GM19025 (cell line): Measurements from ENCODE around the gene MS4A15.

Experiments used
- ATAC-seq: cut with Tn5 transposase; IDR thresholded peaks from one replicate; pipeline ENCODE4 v1.9.1; 2021; ENCODE audit warnings: mild to moderate bottlenecking, low read depth, moderate library complexity; ENCODE audit not compliant: unreplicated experiment

The MS4A15 gene

GRCh38 chr11:60775420-60775961, 18.8 kb downstream of the MS4A15 start:
- ATAC-seq = peak; percentile 88

GRCh38 chr11:60776167-60776566, 19.5 kb downstream of the MS4A15 start:
- ATAC-seq = no peak

GRCh38 chr11:60777106-60777505, 20.4 kb downstream of the MS4A15 start:
- ATAC-seq = no peak

GRCh38 chr11:60777572-60777971, 20.9 kb downstream of the MS4A15 start:
- no peak for ATAC-seq

- no peak for ATAC-seq
These were observed 23.4 kb downstream of the MS4A15 start for GRCh38 chr11:60780065-60780464.

GRCh38 chr11:60780774-60781173, 24.1 kb downstream of the MS4A15 start:
- no peak for ATAC-seq

- no peak for ATAC-seq
These were observed 24.8 kb downstream of the MS4A15 start for GRCh38 chr11:60781286-60781980.

- ATAC-seq = no peak
These were observed 25.3 kb downstream of the MS4A15 start for GRCh38 chr11:60781981-60782316.

GRCh38 chr11:60782393-60783140, 25.9 kb downstream of the MS4A15 start:
- no peak for ATAC-seq

GRCh38 chr11:60783141-60783484, 26.4 kb downstream of the MS4A15 start:
- no peak for ATAC-seq

GRCh38 chr11:60783911-60784310, 27.2 kb downstream of the MS4A15 start:
- no peak for ATAC-seq

- ATAC-seq = no peak
These were observed 28.5 kb downstream of the MS4A15 start, which contains the start of gene MS4A10 for GRCh38 chr11:60785136-60785535. MS4A10 (plus strand) TSS chr11:60785333; CDS start chr11:60790336, 5,003 bp downstream.

- ATAC-seq = no peak
These were observed 29.2 kb downstream of the MS4A15 start for GRCh38 chr11:60785806-60786361.

- ATAC-seq = no peak
These were observed 30.3 kb downstream of the MS4A15 start for GRCh38 chr11:60786811-60787567.

- no peak for ATAC-seq
These were observed 31.9 kb downstream of the MS4A15 start for GRCh38 chr11:60788401-60789125.

- ATAC-seq = no peak
These were observed 34.1 kb downstream of the MS4A15 start for GRCh38 chr11:60790726-60791125.

GRCh38 chr11:60791153-60791933, 34.7 kb downstream of the MS4A15 start:
- no peak for ATAC-seq

GRCh38 chr11:60792521-60792920, 35.9 kb downstream of the MS4A15 start:
- ATAC-seq = no peak

- ATAC-seq = no peak
These were observed 38.6 kb downstream of the MS4A15 start for GRCh38 chr11:60795291-60795690.
